ENCODE measurements around the gene SKIC2.
A peak's percentile ranks its signal among the peaks of the same experiment; 100 is the strongest.
"Not testable (repeated sequence)": the region's sequence is repeated elsewhere in the genome, so short reads cannot be mapped to it uniquely, and the experiment has no call there.

The SKIC2 gene

DNA sequence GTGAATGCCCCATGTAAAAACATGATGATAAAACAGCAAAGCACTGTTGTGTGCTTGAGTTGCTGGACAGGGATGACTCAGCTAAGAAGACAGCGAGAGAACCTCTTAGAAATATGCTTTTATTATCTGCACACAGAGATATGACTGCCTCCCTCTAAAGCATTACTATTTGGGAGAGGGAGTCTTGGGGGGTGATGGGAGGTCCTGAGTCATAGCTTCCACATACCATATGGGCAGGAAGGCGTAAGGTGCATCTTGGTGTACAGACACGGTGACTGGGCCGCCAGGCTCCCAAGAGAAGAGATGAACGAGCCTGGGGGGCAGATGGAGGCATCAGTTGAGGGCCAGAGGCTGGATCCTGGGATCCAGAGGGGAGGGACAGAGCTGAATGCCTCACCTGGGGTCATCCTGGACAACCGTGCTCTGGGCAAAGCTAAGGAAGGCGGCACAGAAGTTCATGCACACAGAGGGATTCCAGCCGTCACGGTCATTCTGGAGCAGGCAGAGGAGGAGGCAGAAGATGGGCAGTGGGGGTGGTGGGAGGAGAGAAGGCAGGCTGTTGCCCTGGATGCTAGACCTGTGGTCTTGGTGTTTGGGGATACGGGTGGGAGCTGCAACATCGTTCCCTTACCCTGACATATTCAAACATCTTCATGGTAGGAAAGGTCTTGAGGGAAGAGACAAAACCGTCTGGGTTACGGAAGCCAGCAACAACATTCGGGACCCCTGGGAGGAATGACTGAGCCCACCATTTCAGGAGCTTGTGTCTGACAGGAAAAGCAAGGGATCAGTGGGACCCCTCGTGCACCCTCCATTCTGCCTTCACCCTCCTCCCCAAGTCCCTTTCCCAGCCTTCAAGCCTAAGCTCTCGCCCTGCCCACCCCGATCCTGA lies 11.0 kb downstream of the SKIC2 start:
- no peak for DNase-seq

DNA sequence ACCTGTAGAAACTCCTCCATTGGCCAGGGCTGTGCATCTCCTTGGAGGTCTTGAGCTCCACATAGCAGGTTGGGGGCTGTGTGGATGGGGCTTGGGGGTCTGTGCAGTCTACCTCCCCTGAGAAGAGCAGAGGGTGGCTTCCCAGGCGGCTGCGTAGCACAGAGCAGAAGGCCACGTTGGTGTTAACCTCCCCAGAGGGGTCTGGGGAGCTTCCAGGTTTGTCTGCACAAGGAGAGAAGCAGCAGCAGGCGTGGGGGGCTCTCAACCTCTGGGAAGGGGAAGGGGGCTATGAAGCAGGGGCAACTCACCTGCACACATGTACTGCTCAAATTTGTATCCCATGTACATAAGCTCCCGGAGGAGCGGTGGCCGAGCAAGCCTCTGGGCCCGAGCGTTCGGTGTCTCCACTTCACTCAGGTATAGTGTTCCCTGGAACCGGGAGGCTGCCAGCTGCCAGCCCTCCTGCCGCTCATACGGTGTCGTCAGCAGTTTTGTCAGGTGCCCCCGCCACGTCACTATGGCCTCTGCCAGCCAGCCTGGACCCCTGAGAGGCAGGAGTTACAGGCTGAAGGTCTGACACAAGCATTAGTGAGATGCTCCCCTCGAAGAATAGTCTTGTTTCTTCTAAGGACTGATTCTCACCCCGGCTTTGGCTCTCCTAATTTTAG lies 11.8 kb downstream of the SKIC2 start:
- DNase-seq = peak; percentile 15

- DNase-seq = peak; percentile 15
Observed at GRCh38 chr6:31971279-31971992, 12.5 kb downstream of the SKIC2 start.

DNA sequence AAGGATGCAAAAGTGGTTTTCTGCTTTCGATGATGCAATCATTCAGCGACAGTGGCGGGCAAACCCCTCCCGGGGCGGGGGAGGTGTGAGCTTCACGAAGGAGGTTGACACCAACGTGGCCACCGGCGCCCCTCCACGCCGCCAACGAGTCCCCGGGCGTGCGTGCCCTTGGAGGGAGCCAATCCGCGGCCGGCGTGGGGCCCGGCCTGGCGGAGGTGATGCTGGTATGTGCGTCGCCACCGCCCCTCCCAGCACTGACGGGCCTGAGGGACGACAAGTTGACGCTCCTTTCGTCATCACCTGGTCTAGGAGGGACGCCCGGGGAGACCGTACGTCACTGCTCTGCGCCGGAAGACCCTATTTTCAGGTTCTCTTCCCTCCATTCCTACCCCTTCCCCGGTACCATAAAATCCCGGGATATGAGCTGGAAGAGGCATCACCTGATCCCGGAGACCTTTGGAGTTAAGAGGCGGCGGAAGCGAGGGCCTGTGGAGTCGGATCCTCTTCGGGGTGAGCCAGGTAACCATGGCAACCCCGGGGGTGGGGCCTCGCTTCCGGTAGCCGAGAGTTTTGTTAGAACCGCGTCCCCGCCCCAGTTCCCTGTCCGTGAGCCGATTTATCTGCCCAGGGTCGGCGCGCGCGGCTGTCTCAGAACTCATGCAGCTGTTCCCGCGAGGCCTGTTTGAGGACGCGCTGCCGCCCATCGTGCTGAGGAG lies 13.2 kb downstream of the SKIC2 start, which contains the start of gene DXO:
TSS of gene DXO (minus strand) at position 146 of the 716 bp plus-strand sequence. CDS start 463 bp downstream, outside the sequence.
- DNase-seq = peak; percentile 98

GRCh38 chr6:31972709-31973350 lies 13.9 kb downstream of the SKIC2 start:
- peak; percentile 30 for DNase-seq

GRCh38 chr6:31976065-31976464 lies 17.1 kb downstream of the SKIC2 start:
- not testable (repeated sequence) for DNase-seq

DNA sequence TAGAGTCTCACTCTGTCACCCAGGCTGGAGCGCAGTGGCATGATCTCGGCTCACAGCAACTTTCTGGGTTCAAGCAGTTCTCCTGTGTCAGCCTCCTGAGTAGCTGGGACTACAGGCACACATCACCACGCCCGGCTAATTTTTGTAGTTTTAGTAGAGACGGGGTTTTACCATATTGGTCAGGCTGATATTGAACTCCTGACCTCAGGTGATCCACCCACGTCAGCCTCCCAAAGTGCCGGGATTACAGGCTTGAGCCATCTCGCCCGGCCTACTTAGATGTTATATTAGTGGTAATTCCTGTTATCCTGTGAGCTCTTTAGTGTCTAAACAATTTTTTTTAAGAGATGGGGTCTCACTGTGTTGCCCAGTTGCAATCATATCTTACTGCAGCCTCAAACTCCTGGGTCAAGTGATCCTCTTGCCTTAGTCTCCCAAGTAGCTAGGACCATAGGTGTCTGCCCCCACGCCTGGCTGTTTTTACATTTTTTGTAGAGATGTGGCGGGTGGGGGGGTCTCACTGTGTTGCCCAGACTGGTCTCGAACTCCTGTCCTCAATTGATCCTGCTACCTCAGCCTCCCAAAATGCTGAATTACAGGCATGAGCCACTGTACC lies 18.9 kb downstream of the SKIC2 start:
- no peak for DNase-seq

GRCh38 chr6:31978831-31979230 lies 19.9 kb downstream of the SKIC2 start:
- no peak for DNase-seq

- DNase-seq = no peak
Observed at GRCh38 chr6:31979238-31979898, 20.4 kb downstream of the SKIC2 start.

- DNase-seq = not testable (repeated sequence)
Observed at GRCh38 chr6:31980195-31980876, 21.4 kb downstream of the SKIC2 start.

GRCh38 chr6:31980998-31981397 lies 22.0 kb downstream of the SKIC2 start:
- not testable (repeated sequence) for DNase-seq

DNA sequence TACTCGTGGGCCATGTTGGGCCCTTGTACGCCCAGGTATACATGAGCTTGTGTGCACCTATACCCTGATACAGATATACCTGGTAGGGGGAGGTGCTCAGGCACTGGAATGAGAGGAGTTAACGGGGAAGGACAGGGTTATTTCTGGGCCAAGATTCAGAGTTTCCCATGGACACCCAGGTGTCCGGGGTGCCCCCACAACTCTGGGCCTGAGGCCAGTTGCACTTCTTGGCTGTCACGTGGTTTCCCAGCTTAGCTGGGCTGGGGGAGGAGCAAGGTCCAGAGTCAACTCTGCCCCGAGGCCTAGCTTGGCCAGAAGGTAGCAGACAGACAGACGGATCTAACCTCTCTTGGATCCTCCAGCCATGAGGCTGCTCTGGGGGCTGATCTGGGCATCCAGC lies 22.8 kb downstream of the SKIC2 start, which contains the start of gene C4A:
TSS of gene C4A (plus strand) at position 314 of the 400 bp plus-strand sequence. CDS start at position 365, 51 bp downstream.
- DNase-seq = not testable (repeated sequence)

DNA sequence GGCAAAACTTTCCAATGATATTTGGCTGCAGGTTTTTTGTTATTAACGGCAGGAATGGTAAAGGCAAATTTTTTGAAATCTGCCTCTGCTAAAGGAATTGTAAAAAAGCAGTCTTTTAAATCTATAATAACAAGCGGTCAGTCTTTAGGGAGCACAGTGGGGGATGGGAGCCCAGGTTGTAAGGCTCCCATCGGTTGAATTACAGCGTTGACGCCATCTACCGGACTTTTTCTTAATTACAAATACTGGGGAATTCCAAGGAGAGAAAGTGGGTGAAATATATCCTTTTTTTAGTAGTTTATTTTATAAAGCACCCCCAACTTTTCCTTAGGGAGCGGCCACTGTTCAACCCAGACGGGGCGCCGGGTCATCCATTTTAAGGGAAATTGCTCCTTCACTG lies 30.4 kb downstream of the SKIC2 start:
- not testable (repeated sequence) for DNase-seq

DNA sequence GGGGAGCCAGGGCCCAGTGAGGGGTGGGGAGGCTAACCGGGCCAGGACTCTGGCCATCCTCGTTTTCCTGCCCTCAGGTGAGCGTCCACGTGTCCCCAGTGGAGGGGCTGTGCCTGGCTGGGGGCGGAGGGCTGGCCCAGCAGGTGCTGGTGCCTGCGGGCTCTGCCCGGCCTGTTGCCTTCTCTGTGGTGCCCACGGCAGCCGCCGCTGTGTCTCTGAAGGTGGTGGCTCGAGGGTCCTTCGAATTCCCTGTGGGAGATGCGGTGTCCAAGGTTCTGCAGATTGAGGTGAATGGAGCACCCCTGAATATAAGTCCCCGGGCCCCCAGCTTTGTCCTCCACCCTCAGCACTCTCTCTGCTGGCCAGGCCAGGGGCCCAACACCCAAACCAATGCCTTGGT lies 35.4 kb downstream of the SKIC2 start:
- DNase-seq = not testable (repeated sequence)

DNA sequence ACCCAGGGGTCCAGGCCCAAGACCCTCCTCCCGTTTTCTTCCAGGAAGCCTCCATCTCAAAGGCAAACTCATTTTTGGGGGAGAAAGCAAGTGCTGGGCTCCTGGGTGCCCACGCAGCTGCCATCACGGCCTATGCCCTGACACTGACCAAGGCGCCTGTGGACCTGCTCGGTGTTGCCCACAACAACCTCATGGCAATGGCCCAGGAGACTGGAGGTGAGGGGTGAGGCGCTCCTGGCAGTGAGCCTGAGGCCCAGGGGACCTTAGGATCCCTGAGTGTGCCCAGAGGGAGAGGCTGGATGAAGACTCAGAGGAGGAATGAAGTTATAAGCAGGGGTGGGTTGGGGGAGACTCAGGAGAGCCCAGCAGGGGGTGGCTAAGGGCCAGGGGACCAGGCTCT lies 37.4 kb downstream of the SKIC2 start:
- not testable (repeated sequence) for DNase-seq

DNA sequence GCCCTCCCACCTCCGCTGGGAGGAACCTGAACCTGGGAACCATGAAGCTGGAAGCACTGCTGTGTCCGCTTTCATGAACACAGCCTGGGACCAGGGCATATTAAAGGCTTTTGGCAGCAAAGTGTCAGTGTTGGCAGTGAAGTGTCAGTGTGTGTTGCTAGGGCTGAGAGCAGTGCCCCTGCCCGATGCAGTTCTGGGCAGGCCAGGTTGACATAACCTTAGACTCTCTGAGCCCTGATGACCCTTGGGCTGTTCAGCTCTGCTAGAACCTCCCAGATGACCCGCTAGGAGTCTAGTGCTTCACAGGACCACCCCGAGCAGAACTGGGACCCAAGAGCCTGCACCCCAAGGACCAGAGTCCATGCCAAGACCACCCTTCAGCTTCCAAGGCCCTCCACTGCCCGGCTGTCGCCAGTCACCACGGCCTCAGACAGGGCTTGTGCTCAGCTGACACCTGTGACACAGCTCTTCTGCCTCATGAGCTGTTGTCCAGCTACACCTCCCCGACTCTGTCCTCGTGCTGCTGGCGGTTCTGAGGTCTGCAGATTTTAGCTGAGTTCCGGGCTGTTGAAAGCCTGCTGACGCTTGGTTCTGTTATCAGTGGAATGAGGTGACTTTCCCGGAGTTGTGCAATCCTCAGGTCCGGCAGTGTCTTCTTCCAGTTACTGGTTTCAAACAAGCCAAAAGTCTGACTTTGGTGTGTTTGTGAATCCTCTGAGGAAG lies 43.7 kb downstream of the SKIC2 start:
- DNase-seq = not testable (repeated sequence)

DNA sequence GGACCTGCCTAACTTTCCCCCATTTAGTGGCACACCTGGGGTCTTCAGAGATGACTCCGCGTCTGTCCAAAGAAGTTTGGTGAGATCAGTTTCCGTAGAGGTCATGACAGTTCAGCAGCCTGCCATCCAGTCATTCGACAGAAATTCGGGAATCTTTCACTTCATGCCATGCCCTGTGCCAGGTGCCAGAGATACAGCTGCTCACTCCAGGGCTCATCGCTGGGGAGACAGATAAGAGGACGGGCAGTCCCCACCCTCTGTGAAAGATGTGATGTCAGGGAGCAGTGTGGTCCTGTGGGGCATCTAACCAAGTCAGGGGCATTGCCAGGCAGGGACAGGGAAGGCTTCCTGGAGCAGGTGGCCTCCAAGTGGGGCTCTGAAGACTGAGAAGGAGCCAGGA lies 44.3 kb downstream of the SKIC2 start:
- DNase-seq = not testable (repeated sequence)

DNA sequence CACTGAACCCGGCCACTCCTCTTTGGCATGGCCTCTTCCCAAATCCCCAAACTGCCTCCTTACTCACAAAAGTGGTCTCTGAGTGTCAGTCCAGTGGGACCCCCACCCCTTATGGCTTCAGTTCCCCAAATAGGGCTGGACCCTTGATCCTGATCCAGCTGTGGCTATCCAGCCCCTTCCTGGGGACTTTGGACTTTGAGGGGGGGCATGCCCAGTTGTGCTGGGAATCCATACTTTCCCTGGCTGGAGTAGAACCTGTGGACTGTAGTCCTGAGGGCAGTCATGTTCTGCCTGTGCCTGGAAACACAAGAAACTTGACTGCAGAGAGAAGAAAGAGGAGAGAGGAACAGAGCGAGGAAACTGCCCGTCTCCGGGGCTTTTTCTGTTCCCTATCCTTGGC lies 45.4 kb downstream of the SKIC2 start:
- not testable (repeated sequence) for DNase-seq

DNA sequence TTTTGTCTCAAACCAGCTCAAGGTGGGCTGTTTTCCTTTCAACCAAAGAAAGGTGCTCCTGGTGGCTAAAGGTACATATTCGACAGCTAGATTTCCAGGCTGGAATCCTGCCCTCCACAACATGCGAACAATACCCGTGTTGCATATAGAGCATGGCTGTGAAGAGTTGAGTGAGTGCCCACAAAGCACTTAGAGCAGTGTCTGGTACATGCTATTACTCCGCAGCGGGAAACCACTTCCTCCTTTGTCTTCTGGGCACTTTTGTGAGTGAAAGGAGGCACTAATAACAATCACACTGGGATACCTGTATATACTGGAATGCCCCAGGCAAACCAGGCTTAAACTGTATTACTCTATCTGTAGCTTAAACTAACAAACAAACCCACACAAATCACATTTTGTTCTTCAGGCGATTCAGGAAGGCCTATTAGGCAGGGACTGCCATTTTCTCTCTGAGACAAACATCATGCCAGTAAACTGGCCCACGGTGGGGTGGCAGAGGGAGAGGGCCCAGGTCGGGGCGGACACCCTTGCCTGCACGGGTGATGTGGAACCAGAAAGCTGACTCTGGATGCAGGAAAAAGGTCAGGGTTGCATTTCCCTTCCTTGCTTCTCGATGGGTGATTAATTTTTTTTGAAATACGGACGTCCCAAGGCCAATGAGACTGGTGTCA lies 46.0 kb downstream of the SKIC2 start:
- DNase-seq = not testable (repeated sequence)
